Type B pancreatic cell (in vitro differentiated cells): ENCODE measurements around the gene CYSRT1. TPM values are rescaled to one million over a fixed set of nuclear protein-coding genes. Genes with fewer than 3 reads are reported as not detected.
A peak's percentile ranks its signal among the peaks of the same experiment; 100 is the strongest.

Experiments
- DNase-seq: peaks from one replicate; pipeline ENCODE4 v3.0.0; 2021; ENCODE audit warnings: mixed read lengths; ENCODE audit not compliant: unreplicated experiment; ENCODE audit errors: extremely low spot score
- H3K27ac Mint-ChIP-seq: 2 replicates; pipeline ENCODE4 v1.8.0; 2021; ENCODE audit warnings: mild to moderate bottlenecking, mixed read lengths
- H3K27me3 Mint-ChIP-seq: 2 replicates; pipeline ENCODE4 v1.8.0; 2021; ENCODE audit warnings: mixed read lengths
- H3K36me3 Mint-ChIP-seq: 2 replicates; pipeline ENCODE4 v1.8.0; 2021; ENCODE audit warnings: mixed read lengths
- H3K4me1 Mint-ChIP-seq: one replicate; pipeline ENCODE4 v1.8.0; 2021; ENCODE audit warnings: mixed read lengths; ENCODE audit not compliant: unreplicated experiment
- H3K4me3 Mint-ChIP-seq: 2 replicates; pipeline ENCODE4 v1.8.0; 2021; ENCODE audit warnings: mild to moderate bottlenecking, mixed read lengths
- H3K9me3 Mint-ChIP-seq: 2 replicates; pipeline ENCODE4 v1.8.0; 2021; ENCODE audit warnings: mixed read lengths
- total RNA-seq: library from RNA; stranded (reverse); gene quantifications from 2 replicates; pipeline ENCODE4 v1.2.1, GENCODE V29; 2021; ENCODE audit warnings: low replicate concordance
- TF ChIP-seq, protein P1 (sequence below): fragments of 200-600 bp; sonication (generic); conservative IDR thresholded peaks from 2 replicates; pipeline ENCODE4 v1.5.0; 2021; ENCODE audit warnings: antibody characterized with exemption, mild to moderate bottlenecking

CYSRT1 gene
- total RNA-seq, 1 donor from 2014 or later, result 1.5 TPM

DNA sequence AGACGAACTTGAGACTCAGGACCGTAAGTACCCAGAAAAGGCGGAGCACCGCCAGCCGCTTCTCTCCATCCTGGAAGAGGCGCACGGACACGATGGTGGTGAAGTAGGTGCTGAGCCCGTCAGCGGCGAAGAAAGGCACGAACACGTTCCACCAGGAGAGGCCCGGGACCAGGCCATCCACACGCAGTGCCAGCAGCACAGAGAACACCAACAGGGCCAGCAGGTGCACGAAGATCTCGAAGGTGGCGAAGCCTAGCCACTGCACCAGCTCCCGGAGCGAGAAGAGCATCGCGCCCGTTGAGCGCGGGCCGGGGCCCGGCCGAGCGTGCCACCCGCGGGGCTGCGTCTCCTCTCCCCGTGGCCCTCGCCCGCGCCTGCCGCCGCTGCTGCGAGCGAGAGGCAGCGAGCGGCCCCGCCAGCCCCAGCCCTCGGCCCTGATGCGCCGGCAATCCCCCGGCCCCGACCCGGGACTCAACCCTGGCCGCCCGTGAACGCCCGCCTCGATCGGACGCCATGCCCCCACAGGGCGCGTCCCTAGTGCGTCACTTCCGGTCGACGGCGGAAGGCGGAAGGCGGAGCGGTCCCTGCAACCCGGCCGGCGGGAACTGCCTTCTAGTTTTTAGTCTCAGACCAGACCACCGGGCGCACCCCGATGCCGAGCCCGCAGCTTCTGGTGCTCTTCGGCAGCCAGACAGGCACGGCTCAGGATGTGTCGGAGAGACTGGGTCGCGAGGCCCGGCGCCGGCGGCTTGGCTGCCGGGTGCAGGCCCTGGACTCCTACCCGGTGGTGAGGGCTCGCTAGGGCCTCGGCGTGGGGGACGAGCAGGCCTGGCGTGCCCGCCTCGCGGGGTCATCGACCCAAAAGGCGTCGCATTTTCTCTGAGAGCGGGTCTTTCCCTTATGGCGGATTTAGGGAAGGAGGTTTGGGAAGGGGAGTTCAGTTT lies 19.6 kb upstream of the CYSRT1 start, which contains the start of the genes NDOR1 and TMEM203:
Gene NDOR1 (plus strand): TSS at position 575 of the 944 bp plus-strand sequence. CDS start 78 bp downstream, at position 653.
Gene TMEM203 (minus strand): TSS at position 523 of the 944 bp plus-strand sequence. CDS start 234 bp downstream, at position 289.
- Mint-ChIP-seq H3K36me3 (peaks cover 6% of the 10 kb centered on the region), H3K27ac (peak within 1 kb of the TSS; percentile 91), H3K4me1 (peaks cover 27% of the 10 kb centered on the region), H3K9me3 (no peaks in the 10 kb centered on the region), H3K4me3 (peak within 1 kb of the TSS; percentile 94), H3K27me3 (no peaks in the 10 kb centered on the region)
- TF ChIP-seq, protein P1, sequence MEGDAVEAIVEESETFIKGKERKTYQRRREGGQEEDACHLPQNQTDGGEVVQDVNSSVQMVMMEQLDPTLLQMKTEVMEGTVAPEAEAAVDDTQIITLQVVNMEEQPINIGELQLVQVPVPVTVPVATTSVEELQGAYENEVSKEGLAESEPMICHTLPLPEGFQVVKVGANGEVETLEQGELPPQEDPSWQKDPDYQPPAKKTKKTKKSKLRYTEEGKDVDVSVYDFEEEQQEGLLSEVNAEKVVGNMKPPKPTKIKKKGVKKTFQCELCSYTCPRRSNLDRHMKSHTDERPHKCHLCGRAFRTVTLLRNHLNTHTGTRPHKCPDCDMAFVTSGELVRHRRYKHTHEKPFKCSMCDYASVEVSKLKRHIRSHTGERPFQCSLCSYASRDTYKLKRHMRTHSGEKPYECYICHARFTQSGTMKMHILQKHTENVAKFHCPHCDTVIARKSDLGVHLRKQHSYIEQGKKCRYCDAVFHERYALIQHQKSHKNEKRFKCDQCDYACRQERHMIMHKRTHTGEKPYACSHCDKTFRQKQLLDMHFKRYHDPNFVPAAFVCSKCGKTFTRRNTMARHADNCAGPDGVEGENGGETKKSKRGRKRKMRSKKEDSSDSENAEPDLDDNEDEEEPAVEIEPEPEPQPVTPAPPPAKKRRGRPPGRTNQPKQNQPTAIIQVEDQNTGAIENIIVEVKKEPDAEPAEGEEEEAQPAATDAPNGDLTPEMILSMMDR, result no peak
- peak; percentile 93 for DNase-seq

DNA sequence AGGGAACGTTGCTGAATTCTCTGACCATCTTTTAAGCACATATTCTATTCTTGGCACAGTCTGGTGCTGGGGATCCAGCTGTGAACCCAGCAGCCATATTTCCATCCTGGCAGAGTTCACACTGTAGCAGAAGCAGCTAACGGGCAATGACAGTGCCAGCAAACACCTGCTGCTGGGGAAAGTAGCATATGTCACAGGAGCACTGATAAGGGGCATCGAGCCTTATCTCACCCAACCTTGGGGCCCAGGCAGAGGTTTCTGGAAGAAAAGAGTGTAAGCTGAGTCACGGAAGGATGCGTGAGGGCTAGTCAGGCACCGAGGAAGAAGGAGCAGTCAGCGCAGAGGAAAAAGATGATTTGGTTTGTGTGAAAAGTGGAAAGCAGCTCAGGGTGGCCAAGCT lies 18.4 kb upstream of the CYSRT1 start:
- no peaks in the 10 kb centered on the region for H3K9me3 Mint-ChIP-seq
- peak overlapping the region; percentile 86 for H3K27ac Mint-ChIP-seq
- TF ChIP-seq, protein P1, result no peak
- peaks cover 24% of the 10 kb centered on the region for H3K4me1 Mint-ChIP-seq
- no peaks in the 10 kb centered on the region for H3K27me3 Mint-ChIP-seq
- peak overlapping the region; percentile 94 for H3K4me3 Mint-ChIP-seq
- DNase-seq, result no peak
- peaks cover 6% of the 10 kb centered on the region for H3K36me3 Mint-ChIP-seq

GRCh38 chr9:137211532-137211931 lies 13.4 kb upstream of the CYSRT1 start:
- peaks cover 7% of the 10 kb centered on the region for H3K4me1 Mint-ChIP-seq
- H3K27ac Mint-ChIP-seq, result no peak overlapping the region
- no peak for DNase-seq
- H3K4me3 Mint-ChIP-seq, result no peak overlapping the region
- TF ChIP-seq, protein P1, result no peak
- H3K27me3 Mint-ChIP-seq, result no peaks in the 10 kb centered on the region
- H3K36me3 Mint-ChIP-seq, result peaks cover 6% of the 10 kb centered on the region
- no peaks in the 10 kb centered on the region for H3K9me3 Mint-ChIP-seq

- H3K27ac Mint-ChIP-seq, result no peak overlapping the region
- TF ChIP-seq, protein P1, result no peak
- H3K9me3 Mint-ChIP-seq, result no peaks in the 10 kb centered on the region
- no peak overlapping the region for H3K4me3 Mint-ChIP-seq
- H3K27me3 Mint-ChIP-seq, result no peaks in the 10 kb centered on the region
- no peak for DNase-seq
- peaks cover 2% of the 10 kb centered on the region for H3K36me3 Mint-ChIP-seq
- peaks cover 4% of the 10 kb centered on the region for H3K4me1 Mint-ChIP-seq
Observed at GRCh38 chr9:137212520-137212919, 12.5 kb upstream of the CYSRT1 start.

- H3K27me3 Mint-ChIP-seq, result no peaks in the 10 kb centered on the region
- H3K9me3 Mint-ChIP-seq, result no peaks in the 10 kb centered on the region
- no peaks in the 10 kb centered on the region for H3K36me3 Mint-ChIP-seq
- H3K4me3 Mint-ChIP-seq, result no peak overlapping the region
- no peak overlapping the region for H3K27ac Mint-ChIP-seq
- TF ChIP-seq, protein P1, result no peak
- peaks cover 3% of the 10 kb centered on the region for H3K4me1 Mint-ChIP-seq
- no peak for DNase-seq
Observed at GRCh38 chr9:137213160-137214060, 11.6 kb upstream of the CYSRT1 start.
